ENCODE results near the gene MEGF6.

DNA sequence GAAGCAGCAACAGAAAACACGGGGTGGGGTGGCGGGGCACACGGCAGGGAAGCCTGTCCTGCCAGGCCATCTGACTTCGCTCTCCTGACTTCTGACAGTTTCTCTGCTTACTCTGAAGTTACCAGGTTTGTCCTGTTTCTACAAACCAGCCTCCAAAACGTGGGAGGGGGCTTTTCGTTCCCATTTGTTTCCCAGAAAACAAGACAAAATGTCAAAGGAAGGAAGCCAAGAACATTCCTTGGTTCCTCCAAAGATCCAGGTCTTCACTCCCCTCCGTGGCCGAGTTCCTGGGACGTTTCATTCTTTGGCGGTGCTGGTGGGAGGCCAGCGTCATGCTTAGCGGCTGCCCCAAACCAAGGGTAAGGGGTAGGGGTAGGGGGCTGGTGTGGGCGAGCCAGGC lies 49.6 kb downstream of the MEGF6 start:
- TF ChIP-seq, protein P1, sequence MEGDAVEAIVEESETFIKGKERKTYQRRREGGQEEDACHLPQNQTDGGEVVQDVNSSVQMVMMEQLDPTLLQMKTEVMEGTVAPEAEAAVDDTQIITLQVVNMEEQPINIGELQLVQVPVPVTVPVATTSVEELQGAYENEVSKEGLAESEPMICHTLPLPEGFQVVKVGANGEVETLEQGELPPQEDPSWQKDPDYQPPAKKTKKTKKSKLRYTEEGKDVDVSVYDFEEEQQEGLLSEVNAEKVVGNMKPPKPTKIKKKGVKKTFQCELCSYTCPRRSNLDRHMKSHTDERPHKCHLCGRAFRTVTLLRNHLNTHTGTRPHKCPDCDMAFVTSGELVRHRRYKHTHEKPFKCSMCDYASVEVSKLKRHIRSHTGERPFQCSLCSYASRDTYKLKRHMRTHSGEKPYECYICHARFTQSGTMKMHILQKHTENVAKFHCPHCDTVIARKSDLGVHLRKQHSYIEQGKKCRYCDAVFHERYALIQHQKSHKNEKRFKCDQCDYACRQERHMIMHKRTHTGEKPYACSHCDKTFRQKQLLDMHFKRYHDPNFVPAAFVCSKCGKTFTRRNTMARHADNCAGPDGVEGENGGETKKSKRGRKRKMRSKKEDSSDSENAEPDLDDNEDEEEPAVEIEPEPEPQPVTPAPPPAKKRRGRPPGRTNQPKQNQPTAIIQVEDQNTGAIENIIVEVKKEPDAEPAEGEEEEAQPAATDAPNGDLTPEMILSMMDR (optimal IDR thresholded peaks at IDR 0.05 in 1 of 3, IDR thresholded peaks at IDR 0.05 in 1 of 3, conservative IDR thresholded peaks at IDR 0.05 in 1 of 3; ENCODE audit: extremely low read depth in 1 of 3, insufficient read depth in 2 of 3, low read length in 3 of 3), result no peak
- no peak for TF ChIP-seq EZH2 (IDR thresholded peaks at IDR 0.05; ENCODE audit: low read length)
